Measurements from ENCODE around the gene RAB11B.
"Not testable (repeated sequence)": the region's sequence is repeated elsewhere in the genome, so short reads cannot be mapped to it uniquely, and the experiment has no call there.

The RAB11B gene

DNA sequence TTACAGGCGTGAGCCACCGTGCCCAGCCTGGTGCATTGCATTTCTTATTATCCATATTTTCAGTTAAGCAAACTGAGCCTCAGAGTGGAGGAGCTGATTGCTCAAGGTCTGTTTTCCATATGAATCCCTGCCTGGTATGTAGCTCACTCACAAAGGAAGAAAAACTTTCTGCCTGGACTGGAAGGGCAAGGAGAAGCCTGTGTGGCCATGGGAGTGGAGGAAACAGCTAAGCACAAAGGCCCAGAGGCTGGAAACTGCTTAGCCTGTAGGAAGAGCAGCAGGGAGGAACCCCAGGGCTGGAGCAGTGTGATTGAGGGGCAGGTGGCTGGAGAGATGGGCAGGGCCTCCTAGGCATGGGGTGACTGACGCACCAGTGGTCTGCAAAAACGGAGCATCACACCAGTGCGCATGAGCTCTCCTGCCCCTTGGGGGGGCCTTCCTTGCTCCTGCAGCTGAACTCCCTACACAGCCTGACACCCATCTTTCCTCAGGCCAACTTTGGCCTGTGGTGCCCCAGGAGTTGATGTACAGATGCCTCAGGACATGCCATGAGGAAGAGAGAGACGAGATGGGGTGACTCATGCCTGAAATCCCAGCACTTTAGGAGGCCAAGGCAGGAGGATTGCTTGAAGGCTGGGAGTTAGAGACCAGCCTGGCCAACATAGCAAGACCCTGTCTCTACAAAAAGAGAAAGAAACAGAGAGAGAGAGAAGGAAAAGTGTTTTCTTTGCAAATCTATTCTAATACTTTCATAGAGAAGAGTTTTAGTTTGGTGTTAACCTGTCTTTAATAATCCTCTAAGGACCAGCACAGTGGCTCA, 51.8 kb downstream of the RAB11B start:
- no peak for DNase-seq

DNA sequence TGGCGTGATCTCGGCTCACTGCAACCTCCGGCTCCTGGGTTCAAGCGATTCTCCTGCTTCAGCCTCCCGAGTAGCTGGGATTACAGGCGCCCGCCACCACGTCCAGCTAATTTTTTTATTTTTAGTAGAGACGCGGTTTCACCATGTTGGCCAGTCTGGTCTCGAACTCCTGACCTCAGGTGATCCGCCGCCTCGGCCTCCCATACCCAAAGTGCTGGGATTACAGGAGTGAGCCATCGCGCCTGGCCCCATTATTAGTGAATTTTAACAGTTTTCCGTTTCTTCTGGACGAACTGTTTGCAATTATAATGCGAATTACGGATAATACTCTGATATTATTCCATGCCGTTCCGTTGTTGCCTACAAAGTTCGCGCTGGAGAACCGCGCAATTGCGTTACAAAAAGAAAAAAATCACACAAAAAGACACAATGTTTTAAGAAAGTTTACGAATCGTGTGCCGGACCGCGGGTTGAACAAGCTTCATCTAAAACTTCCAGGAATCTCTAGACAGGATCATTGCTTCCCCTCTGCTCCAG, 54.0 kb downstream of the RAB11B start:
- DNase-seq: not testable (repeated sequence)

DNA sequence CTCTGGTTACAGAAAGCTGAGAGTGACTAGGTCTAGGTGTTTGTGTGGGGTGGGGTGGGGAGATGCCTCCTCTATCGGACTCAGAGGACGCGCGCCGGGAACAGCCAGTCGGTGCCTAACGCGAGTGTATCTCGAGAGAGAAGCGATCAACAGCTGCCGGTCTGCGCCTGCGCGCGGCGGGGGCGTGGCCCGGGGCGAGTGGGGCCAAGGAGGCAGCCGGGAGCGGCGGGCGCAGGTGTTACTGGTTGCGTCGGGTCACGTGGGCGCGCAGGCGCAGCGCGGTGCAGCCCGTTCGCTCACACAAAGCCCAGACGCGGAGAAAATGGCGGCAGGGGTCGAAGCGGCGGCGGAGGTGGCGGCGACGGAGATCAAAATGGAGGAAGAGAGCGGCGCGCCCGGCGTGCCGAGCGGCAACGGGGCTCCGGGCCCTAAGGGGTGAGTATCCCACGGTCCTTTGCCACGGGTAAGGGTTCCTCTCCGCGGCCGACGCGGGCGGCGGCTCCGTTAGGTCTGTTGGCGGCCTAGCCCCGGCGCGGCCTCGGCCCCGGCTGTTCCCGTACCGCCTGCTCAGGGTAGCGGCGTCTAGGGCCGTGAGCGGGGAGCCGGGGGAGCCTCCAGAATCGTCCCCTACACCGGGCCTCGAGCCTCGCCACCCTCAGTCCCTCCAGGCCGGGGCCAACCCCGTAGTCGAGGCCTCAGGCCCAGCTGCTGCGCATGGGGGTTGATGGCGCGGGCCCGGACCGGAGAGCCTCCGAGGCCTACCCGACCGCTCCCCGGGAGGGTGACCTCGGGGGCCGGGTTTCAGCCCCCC, 54.7 kb downstream of the RAB11B start, which contains the start of gene HNRNPM:
Gene HNRNPM (plus strand): TSS at position 299 of the 811 bp plus-strand sequence. CDS start 24 bp downstream, at position 323.
- peak; percentile 100 for DNase-seq

DNA sequence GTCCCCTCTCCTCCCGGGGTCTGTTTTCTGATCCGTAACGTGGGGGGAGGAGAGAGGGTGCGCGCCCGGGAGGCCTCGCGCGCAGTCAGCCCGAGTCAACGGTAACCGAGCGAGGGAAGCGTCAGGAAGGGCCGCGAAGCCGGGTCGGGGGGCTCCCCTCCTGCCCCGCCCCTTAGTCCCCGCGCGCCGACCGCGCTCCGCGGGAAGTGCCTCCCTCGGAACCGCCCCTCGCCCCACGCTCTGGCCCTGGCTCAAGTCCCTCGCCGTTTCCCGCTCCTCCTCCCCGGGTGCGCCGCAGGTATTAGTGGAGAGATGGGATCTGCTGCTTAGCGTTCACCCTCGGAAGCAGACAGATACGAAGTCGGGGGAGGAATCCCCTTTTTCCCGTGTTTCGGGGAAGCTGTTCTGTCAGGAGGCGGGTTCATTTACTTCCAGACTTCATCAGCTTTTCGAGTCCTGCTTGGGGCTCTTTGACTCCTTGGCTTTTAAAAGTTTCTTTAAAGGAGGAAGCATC, 55.4 kb downstream of the RAB11B start:
- DNase-seq: peak; percentile 19

DNA sequence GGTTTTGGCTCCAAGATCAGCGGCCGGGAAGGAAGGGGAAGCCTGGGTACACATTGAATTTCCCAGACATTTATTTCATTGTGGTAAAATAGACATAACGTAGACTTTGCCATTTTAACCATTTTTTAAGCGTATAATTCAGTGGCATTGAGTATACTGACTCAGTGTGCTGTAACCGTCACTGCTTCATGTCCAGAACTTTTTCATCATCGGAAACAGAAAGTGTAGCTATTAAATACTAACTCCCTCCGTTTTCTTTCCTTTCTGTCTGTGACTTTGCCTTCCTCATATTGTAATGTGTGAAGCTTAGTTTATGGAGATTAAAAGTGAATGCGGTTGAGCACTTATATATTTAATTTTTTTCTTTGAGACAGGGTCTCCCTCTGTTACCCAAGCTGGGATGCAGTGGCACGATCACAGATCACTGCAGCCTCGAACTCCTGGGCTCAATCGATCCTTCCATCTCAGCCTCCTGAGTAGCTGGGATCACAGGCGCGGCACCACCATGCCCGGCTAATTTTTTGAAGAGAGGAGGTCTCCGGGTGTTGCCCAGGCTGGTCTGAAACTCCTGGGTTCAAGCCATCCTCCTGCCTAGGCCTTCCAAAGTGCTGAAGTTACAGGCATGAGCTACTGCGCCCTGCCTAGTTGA, 56.0 kb downstream of the RAB11B start:
- DNase-seq: no peak

DNA sequence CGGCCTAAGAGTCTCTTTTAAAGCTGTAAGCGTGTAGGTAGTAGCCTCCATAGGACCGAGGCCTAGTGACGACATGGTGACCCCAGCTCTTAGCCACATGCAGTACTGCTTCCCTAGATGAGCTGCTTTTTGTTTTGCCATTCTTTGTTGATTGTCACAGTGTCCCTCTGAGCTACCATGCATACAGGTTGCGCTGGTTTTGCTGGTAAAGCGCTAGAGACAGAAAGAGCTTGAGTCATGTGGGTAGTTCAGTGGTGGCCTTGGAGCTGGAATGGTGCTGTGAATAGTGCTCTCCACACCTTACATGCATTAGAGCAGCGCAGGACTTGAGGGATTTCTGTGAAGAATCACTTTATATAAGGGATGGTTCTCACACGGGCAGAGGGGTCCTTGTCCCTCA, 59.7 kb downstream of the RAB11B start:
- no peak for DNase-seq

DNA sequence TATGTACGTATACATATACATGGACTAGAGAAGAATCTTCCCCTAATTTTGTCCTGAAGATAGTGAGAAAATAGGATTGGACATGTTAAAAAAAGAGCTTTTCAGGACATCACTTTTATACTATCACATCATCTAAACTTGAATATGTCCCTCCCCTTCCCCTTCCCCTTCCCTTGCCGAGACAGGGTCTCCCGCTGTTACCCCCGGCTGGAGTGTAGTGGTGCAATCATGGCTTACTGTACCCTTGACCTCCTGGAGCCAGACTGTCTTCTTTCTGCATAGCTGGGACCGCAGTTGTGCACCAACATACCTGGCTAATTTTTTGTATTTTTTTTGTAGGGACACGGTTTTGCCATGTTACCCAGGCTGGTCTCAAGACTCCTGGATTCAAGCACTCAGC, 61.2 kb downstream of the RAB11B start:
- no peak for DNase-seq

DNA sequence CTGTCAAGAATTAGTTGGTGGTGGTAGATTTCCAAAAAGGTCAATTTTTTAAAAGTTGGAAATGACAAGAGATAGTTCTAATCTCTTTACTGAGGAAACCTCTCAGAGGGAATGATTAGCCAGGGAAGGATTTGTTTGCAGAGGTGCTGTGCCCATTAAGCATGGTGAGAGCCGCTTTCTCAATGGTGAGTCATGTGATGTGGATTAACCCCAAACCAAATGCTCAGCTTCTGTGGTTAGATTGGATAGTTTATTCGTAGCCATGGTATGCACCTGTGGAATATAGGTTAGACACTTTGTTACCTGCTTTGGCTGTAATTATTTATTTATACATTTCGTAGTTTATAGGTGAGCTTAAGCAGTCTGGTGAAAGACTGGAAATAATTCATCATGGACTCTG, 61.7 kb downstream of the RAB11B start:
- no peak for DNase-seq

DNA sequence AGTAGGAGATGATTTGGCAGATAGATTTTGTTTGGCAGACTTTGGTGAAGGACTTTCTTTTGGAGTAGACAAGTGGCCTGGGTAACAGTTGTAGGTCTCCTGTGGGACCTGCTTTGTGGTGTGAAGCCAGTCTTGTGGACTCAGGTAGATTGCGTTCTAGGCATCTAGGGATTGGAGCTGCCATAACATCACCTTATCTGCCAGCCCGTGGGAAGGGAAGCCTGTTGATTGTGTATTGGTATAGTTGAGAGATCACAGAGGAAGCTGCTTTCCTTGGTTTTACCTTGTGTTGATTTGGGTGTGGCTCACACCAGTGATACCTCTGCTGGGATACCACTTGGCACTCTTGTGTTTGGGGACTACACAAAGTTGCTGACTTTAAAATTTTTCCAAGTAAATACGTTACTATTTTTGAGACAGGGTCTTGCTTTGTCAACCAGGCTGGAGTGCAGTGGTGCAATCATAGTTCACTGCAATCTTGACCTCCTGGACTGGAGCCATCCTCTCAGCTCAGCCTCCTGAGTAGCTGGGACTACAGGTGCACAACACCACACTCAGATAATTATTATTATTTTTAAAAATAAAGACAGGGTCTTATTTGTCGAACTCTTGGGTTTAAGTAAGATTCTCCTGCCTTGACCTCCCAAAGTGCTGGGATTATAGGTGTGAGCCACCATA, 62.4 kb downstream of the RAB11B start:
- no peak for DNase-seq

DNA sequence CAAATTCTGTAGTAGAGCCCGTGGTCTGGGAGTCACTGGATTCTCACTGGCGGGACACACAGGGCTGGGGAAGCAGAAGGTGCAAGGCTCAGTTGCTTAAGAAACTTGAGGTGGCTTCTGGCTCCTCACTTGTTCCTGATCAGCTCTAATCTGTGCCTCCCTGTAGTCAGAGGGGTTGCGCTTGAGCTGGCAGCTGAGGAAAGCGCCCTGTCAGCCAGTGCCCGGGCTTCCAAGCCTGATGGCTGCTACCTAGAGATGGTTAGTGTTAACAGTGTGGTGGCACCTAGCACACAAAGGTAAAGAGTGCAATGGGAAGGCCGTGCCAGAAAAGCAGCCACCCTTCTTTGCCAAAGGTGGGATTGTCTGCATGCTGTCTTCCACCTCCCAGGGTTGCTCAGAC, 63.5 kb downstream of the RAB11B start:
- no peak for DNase-seq

Measured in activated CD4-positive, alpha-beta T cell treated with anti-CD3 and anti-CD28 coated beads, Interleukin-2, amount 50 U/mL, for 1 hour (primary cell).